IMR-90 (cell line): Measurements from ENCODE around the gene NCKAP5. TPM values are rescaled to one million over a fixed set of nuclear protein-coding genes. Genes with fewer than 3 reads are reported as not detected.

Source experiments
- ATAC-seq: fragments of 200-7000 bp; cut with Tn5 transposase; 2 replicates; pipeline ENCODE4 v1.9.1; 2020; ENCODE audit warnings: low read depth, mild to moderate bottlenecking, moderate library complexity
- BruUV-seq: library from RNA; stranded (reverse); fragments of 400-500 nt; replicated peaks from 2 replicates; lab custom pipeline; 2021; lab: Mats Ljungman, UMichigan
- CTCF ChIA-PET: fragments of 300-600 bp; formaldehyde crosslinking; extraction: SDS; loops from one replicate; lab custom pipeline; 2021; ENCODE audit warnings: antibody characterized with exemption; lab: Yijun Ruan, JAX
- POLR2A ChIA-PET: fragments of 300-600 bp; sonication (Branson Sonifier 250); formaldehyde crosslinking; loops from one replicate; lab custom pipeline; 2022; ENCODE audit warnings: antibody characterized with exemption; ENCODE audit not compliant: unreplicated experiment; lab: Charles Lee
- DNase-seq: peaks from one replicate; pipeline ENCODE4 v3.0.0; 2013
- H2AFZ ChIP-seq: replicated peaks from 2 replicates; pipeline ENCODE3; 2013; ENCODE audit warnings: low read length, mild to moderate bottlenecking; ENCODE audit not compliant: poor library complexity
- H2AK5ac ChIP-seq: 2 replicates; pipeline ENCODE4 v1.6.1; 2013; ENCODE audit warnings: low read depth, low read length, inconsistent platforms
- H2AK9ac ChIP-seq: replicated peaks from 2 replicates; pipeline ENCODE3; 2013; ENCODE audit warnings: mild to moderate bottlenecking, low read depth, low read length, moderate library complexity; ENCODE audit not compliant: poor library complexity
- H2BK120ac ChIP-seq: 2 replicates; pipeline ENCODE4 v1.6.1; 2013; ENCODE audit warnings: low read depth, low read length, inconsistent platforms
- H2BK15ac ChIP-seq: 3 replicates; pipeline ENCODE4 v1.6.1; 2013; ENCODE audit warnings: low read depth, low read length, inconsistent platforms
- H2BK20ac ChIP-seq: 2 replicates; pipeline ENCODE4 v1.6.1; 2013; ENCODE audit warnings: low read depth, mild to moderate bottlenecking, inconsistent platforms, low read length, moderate library complexity
- H2BK5ac ChIP-seq: 2 replicates; pipeline ENCODE4 v1.6.1; 2013; ENCODE audit warnings: mild to moderate bottlenecking, low read depth, low read length, inconsistent platforms; ENCODE audit not compliant: poor library complexity, severe bottlenecking
- H3K14ac ChIP-seq: replicated peaks from 2 replicates; pipeline ENCODE4 v1.6.1; 2013; ENCODE audit warnings: low read depth, low read length, inconsistent platforms
- H3K18ac ChIP-seq: 2 replicates; pipeline ENCODE4 v1.6.1; 2013; ENCODE audit warnings: low read depth, low read length, control low read depth
- H3K23ac ChIP-seq: 2 replicates; pipeline ENCODE4 v1.6.1; 2013; ENCODE audit warnings: low read depth, low read length, inconsistent platforms
- H3K27ac ChIP-seq: 2 replicates; pipeline ENCODE4 v1.5.1; 2013; ENCODE audit warnings: mild to moderate bottlenecking, control low read depth, low read length; ENCODE audit not compliant: insufficient read depth
- H3K27me3 ChIP-seq: 2 replicates; pipeline ENCODE4 v1.6.1; 2013; ENCODE audit warnings: low read length; ENCODE audit not compliant: control insufficient read depth, insufficient read depth
- H3K36me3 ChIP-seq: 2 replicates; pipeline ENCODE4 v1.6.1; 2013; ENCODE audit warnings: low read length, mixed read lengths; ENCODE audit not compliant: control insufficient read depth, insufficient read depth
- H3K4ac ChIP-seq: 2 replicates; pipeline ENCODE4 v1.6.1; 2013; ENCODE audit warnings: low read depth, low read length, inconsistent platforms
- H3K4me1 ChIP-seq: 2 replicates; pipeline ENCODE4 v1.6.1; 2013; ENCODE audit warnings: low read length, mixed read lengths; ENCODE audit not compliant: control insufficient read depth, insufficient read depth
- H3K4me2 ChIP-seq: 2 replicates; pipeline ENCODE4 v1.6.1; 2013; ENCODE audit warnings: low read depth, mild to moderate bottlenecking, control low read depth, low read length, moderate library complexity
- H3K4me3 ChIP-seq: 2 replicates; pipeline ENCODE4 v1.5.1; 2013; ENCODE audit warnings: low read depth, mild to moderate bottlenecking, control low read depth, low read length, moderate library complexity; ENCODE audit not compliant: insufficient read depth
- H3K56ac ChIP-seq: 2 replicates; pipeline ENCODE4 v1.6.1; 2013; ENCODE audit warnings: low read length, inconsistent platforms; ENCODE audit not compliant: insufficient read depth; ENCODE audit errors: extremely low read depth
- H3K79me1 ChIP-seq, 2 experiments: 2 replicates each; pipeline ENCODE4 v1.6.1; 2013; ENCODE audit warnings: low read length in 2 of 2, inconsistent platforms in 1 of 2, low read depth in 1 of 2
- H3K9ac ChIP-seq: 2 replicates; pipeline ENCODE4 v1.6.1; 2013; ENCODE audit warnings: low read depth, low read length, control low read depth
- H3K9me1 ChIP-seq: 2 replicates; pipeline ENCODE4 v1.6.1; 2013; ENCODE audit warnings: low read length, inconsistent platforms; ENCODE audit not compliant: insufficient read depth
- H3K9me3 ChIP-seq: 2 replicates; pipeline ENCODE4 v1.6.1; 2013; ENCODE audit warnings: low read length; ENCODE audit not compliant: control insufficient read depth, insufficient read depth
- H4K20me1 ChIP-seq: 2 replicates; pipeline ENCODE4 v1.6.1; 2013; ENCODE audit warnings: low read length, inconsistent platforms; ENCODE audit not compliant: insufficient read depth
- H4K5ac ChIP-seq: 2 replicates; pipeline ENCODE4 v1.6.1; 2013; ENCODE audit warnings: mild to moderate bottlenecking, low read depth, low read length, control low read depth
- H4K8ac ChIP-seq, 2 experiments: 2 replicates each; pipeline ENCODE4 v1.6.1; 2013; ENCODE audit warnings: low read depth in 2 of 2, low read length in 2 of 2, control low read depth in 1 of 2, inconsistent platforms in 1 of 2
- H4K91ac ChIP-seq: 2 replicates; pipeline ENCODE4 v1.6.1; 2013; ENCODE audit warnings: low read depth, low read length, inconsistent platforms; ENCODE audit not compliant: insufficient read depth
- CEBPB ChIP-seq: IDR thresholded peaks from 2 replicates; pipeline ENCODE4 v1.6.1; 2012; ENCODE audit warnings: low read depth, low read length, improper control_type of control experiment
- CHD1 ChIP-seq: IDR thresholded peaks from 2 replicates; pipeline ENCODE4 v1.6.1; 2012; ENCODE audit warnings: low read depth, low read length, improper control_type of control experiment
- CTCF ChIP-seq: conservative IDR thresholded peaks from 2 replicates; pipeline ENCODE4 v1.5.1; 2012; ENCODE audit warnings: mild to moderate bottlenecking, low read depth, low read length, improper control_type of control experiment
- ELK1 ChIP-seq: fragments of 150-350 bp; IDR thresholded peaks from 2 replicates; pipeline ENCODE4 v1.6.1; 2016; ENCODE audit warnings: low read depth, mild to moderate bottlenecking, low read length, moderate library complexity, borderline replicate concordance
- FOS ChIP-seq: fragments of 150-350 bp; IDR thresholded peaks from 2 replicates; pipeline ENCODE4 v1.6.1; 2016; ENCODE audit warnings: low read depth, low read length
- MAFK ChIP-seq: IDR thresholded peaks from 2 replicates; pipeline ENCODE4 v1.6.1; 2012; ENCODE audit warnings: low read depth, low read length, improper control_type of control experiment
- MAZ ChIP-seq: IDR thresholded peaks from 2 replicates; pipeline ENCODE4 v1.6.1; 2012; ENCODE audit warnings: low read depth, mild to moderate bottlenecking, low read length, improper control_type of control experiment, moderate library complexity, borderline replicate concordance
- MXI1 ChIP-seq: IDR thresholded peaks from 2 replicates; pipeline ENCODE4 v1.6.1; 2012; ENCODE audit warnings: low read depth, mild to moderate bottlenecking, low read length, moderate library complexity, borderline replicate concordance
- NFE2L2 ChIP-seq: fragments of 150-350 bp; IDR thresholded peaks from 2 replicates; pipeline ENCODE4 v1.6.1; 2016; ENCODE audit warnings: low read depth, mild to moderate bottlenecking, low read length
- POLR2A ChIP-seq: IDR thresholded peaks from 2 replicates; pipeline ENCODE4 v1.6.1; 2012; ENCODE audit warnings: mild to moderate bottlenecking, low read depth, low read length
- RAD21 ChIP-seq: IDR thresholded peaks from 2 replicates; pipeline ENCODE4 v1.6.1; 2012; ENCODE audit warnings: low read length, improper control_type of control experiment
- RCOR1 ChIP-seq: IDR thresholded peaks from 2 replicates; pipeline ENCODE4 v1.6.1; 2012; ENCODE audit warnings: mild to moderate bottlenecking, low read length, improper control_type of control experiment; ENCODE audit not compliant: insufficient replicate concordance
- RFX5 ChIP-seq: IDR thresholded peaks from 2 replicates; pipeline ENCODE4 v1.8.0; 2012; ENCODE audit warnings: low read depth, mild to moderate bottlenecking, low read length, moderate library complexity
- SMC3 ChIP-seq: fragments of 150-350 bp; IDR thresholded peaks from 2 replicates; pipeline ENCODE4 v1.6.1; 2016; ENCODE audit warnings: low read depth, mild to moderate bottlenecking, antibody characterized with exemption, low read length, moderate library complexity
- USF2 ChIP-seq: fragments of 150-350 bp; IDR thresholded peaks from 2 replicates; pipeline ENCODE4 v1.6.1; 2017; ENCODE audit warnings: mild to moderate bottlenecking, antibody characterized with exemption, low read length, low read depth
- WGBS, 2 experiments: methylation state at CpG; one replicate each; pipeline versions ENCODE4 v1.1.5 to v1.1.7; 2013; ENCODE audit warnings: missing lambda C conversion rate in 2 of 2; ENCODE audit not compliant: insufficient read length in 1 of 2; ENCODE audit errors: extremely low coverage in 2 of 2; 5-methylcytosine and 5-hydroxymethylcytosine counted together
- dilution Hi-C: fragments of 300-500 bp; cut with HindIII; formaldehyde crosslinking; loops from one replicate; pipeline ENCODE4 v1.14.3; 2018; ENCODE audit warnings: low sequenced_read_pairs; ENCODE audit not compliant: unreplicated experiment
- in situ Hi-C: fragments of 300-500 bp; cut with MboI; formaldehyde crosslinking; loops from 3 replicates; pipeline ENCODE4 v1.14.3; 2019; ENCODE audit warnings: low sequenced_read_pairs, inconsistent platforms, mixed read lengths
- intact Hi-C: fragments of 100-400 bp; cut with micrococcal nuclease; formaldehyde crosslinking; loops from 2 replicates; pipeline ENCODE4 v1.10.0; 2022
- polyA plus RNA-seq, 3 experiments: library from polyadenylated mRNA; depleted of rRNA; stranded (reverse); fragments of >200 nt; gene quantifications; 2 replicates each; pipeline ENCODE4 v1.2.3, GENCODE V29; 2012; ENCODE audit warnings: low replicate concordance in 1 of 3
- total RNA-seq: library from RNA; depleted of rRNA; stranded (reverse); fragments of >200 nt; gene quantifications from 2 replicates; pipeline ENCODE4 v1.2.3, GENCODE V29; 2012

NCKAP5 gene
- total and polyA plus RNA-seq, 2 of the 4 experiments (the other 2 are of a cell fraction): 2.7 to 3.9 TPM

- Histone ChIP-seq H2AK5ac (peak overlapping the region; percentile 73; the same call in 1 of the 2 replicates), H3K9me3 (no peaks in the 10 kb centered on the region), H3K36me3 (peaks cover 5% of the 10 kb centered on the region; the same call in 1 of the 2 replicates), H3K4me3 (no peak overlapping the region), H2AFZ (no peak overlapping the region), H2BK20ac (peak overlapping the region; percentile 39; the same call in 1 of the 2 replicates), H3K27me3 (no peaks in the 10 kb centered on the region), H2BK15ac (no peak overlapping the region; the same call in 2 of the 3 replicates), H4K20me1 (peaks cover 2% of the 10 kb centered on the region; the same call in 1 of the 2 replicates), H4K5ac (no peak overlapping the region), H3K18ac (no peak overlapping the region), H3K56ac (no peak overlapping the region), H3K14ac (peak overlapping the region; percentile 55), H4K91ac (0 out of 2 replicates have a peak overlapping the region, but pooled peaks have one; percentile 5), H3K4me2 (no peak overlapping the region), H2BK5ac (no peak overlapping the region), H3K4ac (peak overlapping the region; percentile 86), H3K9me1 (peaks cover 26% of the 10 kb centered on the region), H3K27ac (no peak overlapping the region), H3K79me1 (peaks cover 10 to 79% of the 10 kb centered on the region in 2 experiments), H4K8ac (peak overlapping the region in 1 of 2 experiments; percentile 4; a peak in 1 of 4 replicates), H2BK120ac (peak overlapping the region; percentile 84), H2AK9ac (no peak overlapping the region), H3K23ac (peak overlapping the region; percentile 78), H3K9ac (no peak overlapping the region), H3K4me1 (peaks cover 22% of the 10 kb centered on the region)
- TF ChIP-seq MAZ (no peak), USF2 (no peak), CTCF (no peak), NFE2L2 (no peak), MAFK (no peak), RAD21 (no peak), FOS (no peak), CHD1 (no peak), SMC3 (no peak), POLR2A (no peak), RFX5 (no peak), ELK1 (no peak), MXI1 (no peak), CEBPB (no peak), RCOR1 (no peak)
- in situ Hi-C loops: loop anchor here (5.0 to 25.0 kb wide), 3 partner anchors 513 to 1183 kb away; partner anchors contain the start of gene NCKAP5
- ChIA-PET CTCF (no interaction called here), POLR2A (no interaction called here)
- ATAC-seq (no peak), DNase-seq (no peak)
- WGBS, 2 experiments: no CpG with 5 or more reads among the region's 4 CpGs
- intact Hi-C loops: loop anchor here (5.0 kb wide), 1 partner anchor 518 kb away; no protein-coding TSS in a partner anchor
- BruUV-seq: no TSS peak
- dilution Hi-C loops: no loop called here
Measured at GRCh38 chr2:132654335-132654734, 913.9 kb downstream of the NCKAP5 start.
